Measurements from ENCODE around the gene HFE. TPM values are rescaled to one million over a fixed set of nuclear protein-coding genes. Genes with fewer than 3 reads are reported as not detected.

Gene HFE
- total and polyA plus RNA-seq, 2 of the 13 experiments (the other 11 are each of a cell fraction or from before 2014, with no cell fraction given): 3.7 to 6.3 TPM

DNA sequence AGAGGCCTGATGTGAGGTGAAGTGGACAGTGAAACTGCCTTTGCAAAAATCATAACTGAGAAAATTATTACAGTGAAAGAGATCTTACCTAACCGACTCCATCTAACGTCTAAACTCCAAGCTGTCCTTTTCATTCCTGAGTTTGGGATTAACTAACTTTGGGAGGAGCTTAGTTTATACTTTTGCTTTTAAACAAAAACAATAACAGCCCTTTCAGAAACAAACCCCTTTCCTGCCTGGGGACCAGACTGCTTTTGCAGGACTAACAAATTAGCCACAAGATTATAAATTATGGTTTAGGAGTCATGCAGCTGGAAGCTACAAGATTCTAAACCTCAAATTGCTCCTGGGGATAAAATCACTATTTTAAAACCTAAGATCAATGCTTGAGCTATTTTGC is 38.6 kb upstream of the HFE start (continued):
- TF ChIP-seq, protein P1, sequence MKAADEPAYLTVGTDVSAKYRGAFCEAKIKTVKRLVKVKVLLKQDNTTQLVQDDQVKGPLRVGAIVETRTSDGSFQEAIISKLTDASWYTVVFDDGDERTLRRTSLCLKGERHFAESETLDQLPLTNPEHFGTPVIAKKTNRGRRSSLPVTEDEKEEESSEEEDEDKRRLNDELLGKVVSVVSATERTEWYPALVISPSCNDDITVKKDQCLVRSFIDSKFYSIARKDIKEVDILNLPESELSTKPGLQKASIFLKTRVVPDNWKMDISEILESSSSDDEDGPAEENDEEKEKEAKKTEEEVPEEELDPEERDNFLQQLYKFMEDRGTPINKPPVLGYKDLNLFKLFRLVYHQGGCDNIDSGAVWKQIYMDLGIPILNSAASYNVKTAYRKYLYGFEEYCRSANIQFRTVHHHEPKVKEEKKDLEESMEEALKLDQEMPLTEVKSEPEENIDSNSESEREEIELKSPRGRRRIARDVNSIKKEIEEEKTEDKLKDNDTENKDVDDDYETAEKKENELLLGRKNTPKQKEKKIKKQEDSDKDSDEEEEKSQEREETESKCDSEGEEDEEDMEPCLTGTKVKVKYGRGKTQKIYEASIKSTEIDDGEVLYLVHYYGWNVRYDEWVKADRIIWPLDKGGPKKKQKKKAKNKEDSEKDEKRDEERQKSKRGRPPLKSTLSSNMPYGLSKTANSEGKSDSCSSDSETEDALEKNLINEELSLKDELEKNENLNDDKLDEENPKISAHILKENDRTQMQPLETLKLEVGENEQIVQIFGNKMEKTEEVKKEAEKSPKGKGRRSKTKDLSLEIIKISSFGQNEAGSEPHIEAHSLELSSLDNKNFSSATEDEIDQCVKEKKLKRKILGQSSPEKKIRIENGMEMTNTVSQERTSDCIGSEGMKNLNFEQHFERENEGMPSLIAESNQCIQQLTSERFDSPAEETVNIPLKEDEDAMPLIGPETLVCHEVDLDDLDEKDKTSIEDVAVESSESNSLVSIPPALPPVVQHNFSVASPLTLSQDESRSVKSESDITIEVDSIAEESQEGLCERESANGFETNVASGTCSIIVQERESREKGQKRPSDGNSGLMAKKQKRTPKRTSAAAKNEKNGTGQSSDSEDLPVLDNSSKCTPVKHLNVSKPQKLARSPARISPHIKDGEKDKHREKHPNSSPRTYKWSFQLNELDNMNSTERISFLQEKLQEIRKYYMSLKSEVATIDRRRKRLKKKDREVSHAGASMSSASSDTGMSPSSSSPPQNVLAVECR (CRISPR knock-in tag; IDR thresholded peaks at IDR 0.05; ENCODE audit: borderline replicate concordance): no peak
- no peak for TF ChIP-seq HNRNPK (IDR thresholded peaks at IDR 0.05; ENCODE audit: low read depth, low read length, poor library complexity, severe bottlenecking)
- no peak for TF ChIP-seq ARHGAP35 (CRISPR knock-in tag; IDR thresholded peaks at IDR 0.05; ENCODE audit: borderline replicate concordance)
- no peak for TF ChIP-seq SMYD3 (CRISPR knock-in tag; IDR thresholded peaks at IDR 0.05)
- TF ChIP-seq ZBTB3 (CRISPR knock-in tag; IDR thresholded peaks at IDR 0.05; ENCODE audit: borderline replicate concordance, low read depth): no peak

DNA sequence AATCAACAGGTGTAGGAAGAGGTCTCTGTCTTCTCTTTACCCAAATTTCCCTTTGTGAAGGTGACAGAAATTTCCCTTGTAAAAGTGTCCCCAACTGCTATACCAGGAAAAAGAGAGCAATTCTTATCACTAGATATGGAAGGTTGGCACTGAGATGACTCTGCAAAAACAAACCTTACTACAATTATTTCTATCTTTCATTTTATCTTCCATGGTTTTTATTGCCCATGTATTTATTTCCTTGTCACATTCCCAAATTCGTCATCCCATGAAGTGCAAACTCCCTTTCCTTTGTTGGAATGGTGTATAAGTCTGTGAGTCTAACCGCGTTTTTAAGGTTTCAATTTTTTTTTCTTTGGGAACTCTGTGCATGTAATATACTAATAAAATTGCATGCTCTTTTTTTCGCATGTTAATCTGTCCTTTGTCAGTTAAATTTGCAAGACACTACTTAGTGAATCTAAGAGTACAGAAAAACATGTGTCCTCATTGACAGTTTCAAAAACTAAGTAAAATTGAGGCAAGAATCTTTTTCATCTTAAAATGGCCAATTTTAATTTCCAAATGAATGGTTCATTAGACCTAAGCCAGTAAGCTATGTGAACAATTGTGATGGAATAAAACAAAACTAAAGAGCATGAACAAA is 35.4 kb upstream of the HFE start:
- Histone ChIP-seq H3K27ac (ENCODE audit: extremely low read length, insufficient read depth, low read length) (no peak overlapping the region), H3K9ac (ENCODE audit: insufficient read depth, low read depth, low read length) (no peak overlapping the region), H3K4me2 (ENCODE audit: low read depth, low read length) (no peak overlapping the region), H3K4me1 (ENCODE audit: insufficient read depth, low read length) (peaks cover 17% of the 10 kb centered on the region), H3K9me3 (ENCODE audit: low read length) (no peaks in the 10 kb centered on the region), H3K27me3 (ENCODE audit: control insufficient read depth in 1 of 2, insufficient read depth in 2 of 2, low read length in 2 of 2) (no peaks in the 10 kb centered on the region; a peak in 1 of 5 replicates), H3K4me3 (replicated peaks in 1 of 3; ENCODE audit: insufficient read depth in 1 of 3, low read depth in 2 of 3, low read length in 3 of 3) (no peak overlapping the region), H3K36me3 (replicated peaks in 1 of 2; ENCODE audit: control insufficient read depth in 1 of 2, insufficient read depth in 2 of 2, low read length in 2 of 2) (no peaks in the 10 kb centered on the region), H2AFZ (ENCODE audit: low read length) (no peak overlapping the region), H4K20me1 (ENCODE audit: insufficient read depth, low read length) (no peaks in the 10 kb centered on the region), H3K79me2 (ENCODE audit: insufficient read depth, low read length) (no peaks in the 10 kb centered on the region)
- ChIA-PET CTCF (ENCODE audit: low intra/inter-chr PET ratio, low total read pairs) (no interaction called here), POLR2A (interaction anchor here (6.4 kb wide), 1 partner anchor 7 kb away, joined by 74 read pairs; a partner anchor contains a TSS)
- intact Hi-C loops (cut with micrococcal nuclease; ENCODE audit: unreplicated experiment): no loop called here
- DNase-seq (ENCODE audit: low spot score): no peak
- no peak for FAIRE-seq
- no TSS peak for BruUV-seq (replicated peaks)
- no peak for ATAC-seq
- WGBS (ENCODE audit: low lambda C conversion rate): 98% methylated on average over 4 of the region's 4 CpGs
- in situ Hi-C loops (cut with HindIII; ENCODE audit: extremely low pct_ligation_motif_present, low pct_unique_long_range_greater_than_20kb): no loop called here
- no peak for TF ChIP-seq ZNF543 (CRISPR knock-in tag; IDR thresholded peaks at IDR 0.05)
- TF ChIP-seq, protein P2, sequence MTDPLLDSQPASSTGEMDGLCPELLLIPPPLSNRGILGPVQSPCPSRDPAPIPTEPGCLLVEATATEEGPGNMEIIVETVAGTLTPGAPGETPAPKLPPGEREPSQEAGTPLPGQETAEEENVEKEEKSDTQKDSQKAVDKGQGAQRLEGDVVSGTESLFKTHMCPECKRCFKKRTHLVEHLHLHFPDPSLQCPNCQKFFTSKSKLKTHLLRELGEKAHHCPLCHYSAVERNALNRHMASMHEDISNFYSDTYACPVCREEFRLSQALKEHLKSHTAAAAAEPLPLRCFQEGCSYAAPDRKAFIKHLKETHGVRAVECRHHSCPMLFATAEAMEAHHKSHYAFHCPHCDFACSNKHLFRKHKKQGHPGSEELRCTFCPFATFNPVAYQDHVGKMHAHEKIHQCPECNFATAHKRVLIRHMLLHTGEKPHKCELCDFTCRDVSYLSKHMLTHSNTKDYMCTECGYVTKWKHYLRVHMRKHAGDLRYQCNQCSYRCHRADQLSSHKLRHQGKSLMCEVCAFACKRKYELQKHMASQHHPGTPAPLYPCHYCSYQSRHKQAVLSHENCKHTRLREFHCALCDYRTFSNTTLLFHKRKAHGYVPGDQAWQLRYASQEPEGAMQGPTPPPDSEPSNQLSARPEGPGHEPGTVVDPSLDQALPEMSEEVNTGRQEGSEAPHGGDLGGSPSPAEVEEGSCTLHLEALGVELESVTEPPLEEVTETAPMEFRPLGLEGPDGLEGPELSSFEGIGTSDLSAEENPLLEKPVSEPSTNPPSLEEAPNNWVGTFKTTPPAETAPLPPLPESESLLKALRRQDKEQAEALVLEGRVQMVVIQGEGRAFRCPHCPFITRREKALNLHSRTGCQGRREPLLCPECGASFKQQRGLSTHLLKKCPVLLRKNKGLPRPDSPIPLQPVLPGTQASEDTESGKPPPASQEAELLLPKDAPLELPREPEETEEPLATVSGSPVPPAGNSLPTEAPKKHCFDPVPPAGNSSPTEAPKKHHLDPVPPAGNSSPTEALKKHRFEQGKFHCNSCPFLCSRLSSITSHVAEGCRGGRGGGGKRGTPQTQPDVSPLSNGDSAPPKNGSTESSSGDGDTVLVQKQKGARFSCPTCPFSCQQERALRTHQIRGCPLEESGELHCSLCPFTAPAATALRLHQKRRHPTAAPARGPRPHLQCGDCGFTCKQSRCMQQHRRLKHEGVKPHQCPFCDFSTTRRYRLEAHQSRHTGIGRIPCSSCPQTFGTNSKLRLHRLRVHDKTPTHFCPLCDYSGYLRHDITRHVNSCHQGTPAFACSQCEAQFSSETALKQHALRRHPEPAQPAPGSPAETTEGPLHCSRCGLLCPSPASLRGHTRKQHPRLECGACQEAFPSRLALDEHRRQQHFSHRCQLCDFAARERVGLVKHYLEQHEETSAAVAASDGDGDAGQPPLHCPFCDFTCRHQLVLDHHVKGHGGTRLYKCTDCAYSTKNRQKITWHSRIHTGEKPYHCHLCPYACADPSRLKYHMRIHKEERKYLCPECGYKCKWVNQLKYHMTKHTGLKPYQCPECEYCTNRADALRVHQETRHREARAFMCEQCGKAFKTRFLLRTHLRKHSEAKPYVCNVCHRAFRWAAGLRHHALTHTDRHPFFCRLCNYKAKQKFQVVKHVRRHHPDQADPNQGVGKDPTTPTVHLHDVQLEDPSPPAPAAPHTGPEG (CRISPR knock-in tag; IDR thresholded peaks at IDR 0.05): no peak
